GM12878 (cell line): ENCODE measurements around the gene COX11.

ENCODE experiments used
- CHD1 ChIP-seq: IDR thresholded peaks from 2 replicates; pipeline ENCODE4 v1.6.1; 2012; ENCODE audit warnings: low read depth, low read length, improper control_type of control experiment
- CREB1 ChIP-seq: IDR thresholded peaks from 2 replicates; pipeline ENCODE4 v1.6.1; 2012; ENCODE audit warnings: low read depth, mild to moderate bottlenecking, inconsistent platforms
- CTCF ChIP-seq, 3 experiments: IDR thresholded peaks in 2 of 3; conservative IDR thresholded peaks in 1 of 3; 2 replicates each; pipeline ENCODE4 v1.5.1; 2011; ENCODE audit warnings: low read depth in 3 of 3, low read length in 3 of 3, mild to moderate bottlenecking in 3 of 3, control low read depth in 2 of 3, moderate library complexity in 2 of 3, inconsistent platforms in 1 of 3, mixed read lengths in 1 of 3; ENCODE audit not compliant: control insufficient read depth in 2 of 3, insufficient read depth in 1 of 3; ENCODE audit errors: extremely low read depth in 1 of 3
- E2F4 ChIP-seq: IDR thresholded peaks from 2 replicates; pipeline ENCODE4 v1.6.1; 2012; ENCODE audit warnings: low read depth, low read length, improper control_type of control experiment
- HCFC1 ChIP-seq: fragments of 150-350 bp; IDR thresholded peaks from 2 replicates; pipeline ENCODE4 v1.6.1; 2014; ENCODE audit warnings: low read length
- HDAC2 ChIP-seq: fragments of 200-600 bp; sonication (generic); IDR thresholded peaks from 2 replicates; pipeline ENCODE4 v1.6.1; 2017
- MYB ChIP-seq: fragments of 150-350 bp; IDR thresholded peaks from 2 replicates; pipeline ENCODE4 v1.6.1; 2014; ENCODE audit warnings: mild to moderate bottlenecking, low read depth, low read length, borderline replicate concordance
- NKRF ChIP-seq: fragments of 450-650 bp; conservative IDR thresholded peaks from 2 replicates; pipeline ENCODE4 v1.6.1; 2017; ENCODE audit warnings: mild to moderate bottlenecking, moderate library complexity
- POLR2A ChIP-seq: IDR thresholded peaks from 2 replicates; pipeline ENCODE4 v1.6.1; 2011; ENCODE audit warnings: low read depth, mild to moderate bottlenecking, low read length
- POLR2AphosphoS5 ChIP-seq: IDR thresholded peaks from 2 replicates; pipeline ENCODE4 v1.6.1; 2011; ENCODE audit warnings: mild to moderate bottlenecking, low read length, inconsistent platforms
- SREBF2 ChIP-seq: IDR thresholded peaks from 2 replicates; pipeline ENCODE4 v1.6.1; 2012; ENCODE audit warnings: mild to moderate bottlenecking, low read length
- TAF1 ChIP-seq: IDR thresholded peaks from 2 replicates; pipeline ENCODE4 v1.6.1; 2011; ENCODE audit warnings: mild to moderate bottlenecking, low read depth, low read length, borderline replicate concordance
- ZBED1 ChIP-seq: IDR thresholded peaks from 2 replicates; pipeline ENCODE4 v1.6.1; 2016; ENCODE audit warnings: borderline replicate concordance

GRCh38 chr17:54944796-54945195, 23.7 kb downstream of the COX11 start:
- TF ChIP-seq E2F4 (no peak), NKRF (no peak), CTCF (IDR thresholded peaks at IDR 0.05 in 2 of 3, conservative IDR thresholded peaks at IDR 0.05 in 1 of 3; ENCODE audit: control insufficient read depth in 2 of 3, extremely low read depth in 1 of 3, insufficient read depth in 1 of 3, low read depth in 3 of 3, low read length in 3 of 3) (no peak), SREBF2 (no peak), HCFC1 (no peak), POLR2A (no peak), CREB1 (no peak), ZBED1 (no peak), TAF1 (no peak), POLR2AphosphoS5 (no peak), CHD1 (no peak), HDAC2 (no peak), MYB (no peak)
